GM23338 (cell line): ENCODE results near the gene RFX3. TPM values are rescaled to one million over a fixed set of nuclear protein-coding genes. Genes with fewer than 3 reads are reported as not detected.

Experiments
- ATAC-seq: fragments of 200-7000 bp; cut with Tn5 transposase; 3 replicates; pipeline ENCODE4 v1.9.1; 2020
- DNase-seq: peaks from one replicate; pipeline ENCODE4 v3.0.0-alpha.2; 2015; ENCODE audit warnings: low spot score
- H2AFZ ChIP-seq: fragments of 200-600 bp; sonication (generic); 2 replicates; pipeline ENCODE4 v1.8.0; 2016; ENCODE audit warnings: antibody characterized with exemption, mild to moderate bottlenecking, moderate library complexity
- H3F3A ChIP-seq: fragments of 200-600 bp; sonication (generic); replicated peaks from 2 replicates; pipeline ENCODE4 v1.8.0; 2017; ENCODE audit warnings: antibody characterized with exemption, mixed run types, low read depth
- H3K27ac ChIP-seq: fragments of 200-600 bp; sonication (generic); 2 replicates; pipeline ENCODE4 v1.6.1; 2016; ENCODE audit warnings: low read depth
- H3K27me3 ChIP-seq: fragments of 200-600 bp; sonication (generic); 2 replicates; pipeline ENCODE4 v1.8.0; 2016; ENCODE audit warnings: mild to moderate bottlenecking, mixed run types, moderate library complexity; ENCODE audit not compliant: insufficient read depth
- H3K36me3 ChIP-seq: fragments of 200-600 bp; sonication (generic); 2 replicates; pipeline ENCODE4 v1.8.0; 2016; ENCODE audit warnings: mild to moderate bottlenecking; ENCODE audit not compliant: insufficient read depth
- H3K4me1 ChIP-seq: fragments of 200-600 bp; sonication (generic); 2 replicates; pipeline ENCODE4 v1.8.0; 2016; ENCODE audit warnings: mild to moderate bottlenecking, moderate library complexity; ENCODE audit not compliant: insufficient read depth
- H3K4me2 ChIP-seq: fragments of 200-600 bp; sonication (generic); 2 replicates; pipeline ENCODE4 v1.7.1; 2017; ENCODE audit warnings: mixed run types
- H3K4me3 ChIP-seq: fragments of 200-600 bp; sonication (generic); 2 replicates; pipeline ENCODE4 v1.6.1; 2016; ENCODE audit warnings: mixed run types
- H3K79me2 ChIP-seq: fragments of 200-600 bp; sonication (generic); replicated peaks from 2 replicates; pipeline ENCODE4 v1.8.0; 2017; ENCODE audit warnings: mild to moderate bottlenecking; ENCODE audit not compliant: insufficient read depth
- H3K9me2 ChIP-seq: fragments of 200-600 bp; sonication (generic); 2 replicates; pipeline ENCODE4 v1.8.0; 2017; ENCODE audit not compliant: insufficient read depth
- H4K20me1 ChIP-seq: fragments of 200-600 bp; sonication (generic); replicated peaks from 2 replicates; pipeline ENCODE4 v1.8.0; 2017; ENCODE audit warnings: mild to moderate bottlenecking; ENCODE audit not compliant: insufficient read depth
- H3K27ac Mint-ChIP-seq: 2 replicates; pipeline ENCODE4 v1.8.0; 2020; ENCODE audit warnings: inconsistent platforms, mild to moderate bottlenecking, moderate library complexity, mixed read lengths
- H3K27me3 Mint-ChIP-seq: 3 replicates; pipeline ENCODE4 v1.8.0; 2022; ENCODE audit warnings: low read depth, mild to moderate bottlenecking, moderate library complexity, mixed read lengths, inconsistent platforms; ENCODE audit not compliant: insufficient read depth, poor library complexity
- H3K36me3 Mint-ChIP-seq: 3 replicates; pipeline ENCODE4 v1.8.0; 2021; ENCODE audit warnings: low read depth, mild to moderate bottlenecking, inconsistent platforms, moderate library complexity, mixed read lengths
- H3K4me1 Mint-ChIP-seq: 3 replicates; pipeline ENCODE4 v1.8.0; 2020; ENCODE audit warnings: mild to moderate bottlenecking, inconsistent platforms, mixed read lengths
- H3K4me3 Mint-ChIP-seq: 3 replicates; pipeline ENCODE4 v1.8.0; 2021; ENCODE audit warnings: moderate library complexity, mild to moderate bottlenecking, inconsistent platforms, mixed read lengths
- H3K9me3 Mint-ChIP-seq: 3 replicates; pipeline ENCODE4 v1.8.0; 2020; ENCODE audit warnings: moderate library complexity, mild to moderate bottlenecking, inconsistent platforms, mixed read lengths
- EZH2 ChIP-seq: fragments of 200-600 bp; sonication (generic); IDR thresholded peaks from one replicate; pipeline ENCODE4 v1.8.0; 2017; ENCODE audit warnings: antibody characterized with exemption, mild to moderate bottlenecking, low read depth; ENCODE audit not compliant: unreplicated experiment
- EZH2phosphoT487 ChIP-seq: fragments of 200-600 bp; sonication (generic); IDR thresholded peaks from one replicate; pipeline ENCODE4 v1.8.1; 2018; ENCODE audit warnings: antibody characterized with exemption; ENCODE audit not compliant: unreplicated experiment
- JUNB ChIP-seq: IDR thresholded peaks from one replicate; pipeline ENCODE4 v1.6.1; 2016; ENCODE audit warnings: antibody characterized with exemption; ENCODE audit not compliant: unreplicated experiment
- NANOG ChIP-seq: IDR thresholded peaks from 2 replicates; pipeline ENCODE4 v1.6.1; 2016; ENCODE audit warnings: antibody characterized with exemption, borderline replicate concordance
- POLR2AphosphoS5 ChIP-seq: IDR thresholded peaks from 2 replicates; pipeline ENCODE4 v1.6.1; 2016; ENCODE audit warnings: antibody characterized with exemption, low read depth
- STAT1 ChIP-seq: IDR thresholded peaks from one replicate; pipeline ENCODE4 v1.6.1; 2016; ENCODE audit warnings: antibody characterized with exemption; ENCODE audit not compliant: unreplicated experiment
- ZNF114 ChIP-seq: fragments of 250-450 bp; sonication (Bioruptor Pico); IDR thresholded peaks from 2 replicates; pipeline ENCODE4 v1.5.0; 2020; ENCODE audit warnings: mild to moderate bottlenecking, moderate library complexity
- ZNF331 ChIP-seq: fragments of 250-450 bp; sonication (Bioruptor Pico); IDR thresholded peaks from 2 replicates; pipeline ENCODE4 v1.5.0; 2020; ENCODE audit warnings: low read depth, mild to moderate bottlenecking, moderate library complexity
- polyA plus RNA-seq: library from polyadenylated mRNA; unstranded; fragments of >200 nt; fragmentation: Nextera tagmentation; extraction: Ambion mirVana; gene quantifications from 2 replicates; pipeline ENCODE4 v1.2.1, GENCODE V29; 2016
- total RNA-seq: library from RNA; depleted of rRNA; stranded (reverse); fragments of >200 nt; shearing (Covaris generic); gene quantifications from 2 replicates; pipeline ENCODE4 v1.2.3, GENCODE V29; 2014
- TF ChIP-seq, protein P1 (sequence below): fragments of 250-450 bp; sonication (Bioruptor Pico); IDR thresholded peaks from 2 replicates; pipeline ENCODE4 v1.5.0; 2020; ENCODE audit warnings: mild to moderate bottlenecking, moderate library complexity
- TF ChIP-seq, protein P2 (sequence below), 2 experiments: fragments of 200-600 bp in 1 of 2; sonication (generic) in 1 of 2; conservative IDR thresholded peaks; 2 replicates each; pipeline versions ENCODE4 v1.5.1 to v1.6.1; 2016 to 2017; ENCODE audit warnings: antibody characterized with exemption in 2 of 2, low read depth in 2 of 2, mild to moderate bottlenecking in 2 of 2, moderate library complexity in 1 of 2
- TF ChIP-seq, protein P3 (sequence below): IDR thresholded peaks from 2 replicates; pipeline ENCODE4 v1.6.1; 2016; ENCODE audit warnings: antibody characterized with exemption
- TF ChIP-seq, protein P4 (sequence below): IDR thresholded peaks from one replicate; pipeline ENCODE4 v1.6.1; 2018; ENCODE audit warnings: antibody characterized with exemption; ENCODE audit not compliant: unreplicated experiment

Gene RFX3
- total and polyA plus RNA-seq, 2 experiments from 2014 or later = 9.8 to 22.1 TPM

DNA sequence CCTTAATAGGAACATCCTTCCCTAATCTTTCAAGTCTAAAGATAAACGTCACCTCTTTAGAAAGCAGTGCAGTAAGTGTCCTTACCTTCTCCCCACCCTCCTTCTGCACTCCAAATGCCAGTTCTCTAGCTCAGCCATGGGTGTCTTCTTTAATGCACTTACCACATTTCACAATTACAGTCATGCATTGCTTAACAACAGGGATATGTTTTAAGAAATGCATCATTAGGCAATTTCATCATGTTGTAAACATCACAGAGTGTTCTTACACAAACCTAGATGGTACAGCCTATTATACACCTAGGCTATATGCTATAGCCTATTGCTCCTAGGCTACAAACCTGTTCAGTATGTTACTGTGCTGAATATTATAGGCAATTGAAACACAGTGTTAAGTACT lies 91.2 kb downstream of the RFX3 start:
- no peak overlapping the region for H3K4me3 ChIP-seq
- H3F3A ChIP-seq = no peaks in the 10 kb centered on the region
- Mint-ChIP-seq H3K4me1 (no peaks in the 10 kb centered on the region), H3K27ac (no peak overlapping the region), H3K36me3 (no peaks in the 10 kb centered on the region), H3K4me3 (no peak overlapping the region), H3K9me3 (no peaks in the 10 kb centered on the region), H3K27me3 (peaks cover 2% of the 10 kb centered on the region)
- H3K27ac ChIP-seq = no peak overlapping the region
- no peak for DNase-seq
- no peaks in the 10 kb centered on the region for H3K27me3 ChIP-seq
- H3K36me3 ChIP-seq = no peaks in the 10 kb centered on the region
- no peak overlapping the region for H2AFZ ChIP-seq
- H4K20me1 ChIP-seq = no peaks in the 10 kb centered on the region
- peaks cover 4% of the 10 kb centered on the region; the same call in 1 of the 2 replicates for H3K79me2 ChIP-seq
- H3K4me1 ChIP-seq = no peaks in the 10 kb centered on the region
- TF ChIP-seq JUNB = no peak
- TF ChIP-seq, protein P1, sequence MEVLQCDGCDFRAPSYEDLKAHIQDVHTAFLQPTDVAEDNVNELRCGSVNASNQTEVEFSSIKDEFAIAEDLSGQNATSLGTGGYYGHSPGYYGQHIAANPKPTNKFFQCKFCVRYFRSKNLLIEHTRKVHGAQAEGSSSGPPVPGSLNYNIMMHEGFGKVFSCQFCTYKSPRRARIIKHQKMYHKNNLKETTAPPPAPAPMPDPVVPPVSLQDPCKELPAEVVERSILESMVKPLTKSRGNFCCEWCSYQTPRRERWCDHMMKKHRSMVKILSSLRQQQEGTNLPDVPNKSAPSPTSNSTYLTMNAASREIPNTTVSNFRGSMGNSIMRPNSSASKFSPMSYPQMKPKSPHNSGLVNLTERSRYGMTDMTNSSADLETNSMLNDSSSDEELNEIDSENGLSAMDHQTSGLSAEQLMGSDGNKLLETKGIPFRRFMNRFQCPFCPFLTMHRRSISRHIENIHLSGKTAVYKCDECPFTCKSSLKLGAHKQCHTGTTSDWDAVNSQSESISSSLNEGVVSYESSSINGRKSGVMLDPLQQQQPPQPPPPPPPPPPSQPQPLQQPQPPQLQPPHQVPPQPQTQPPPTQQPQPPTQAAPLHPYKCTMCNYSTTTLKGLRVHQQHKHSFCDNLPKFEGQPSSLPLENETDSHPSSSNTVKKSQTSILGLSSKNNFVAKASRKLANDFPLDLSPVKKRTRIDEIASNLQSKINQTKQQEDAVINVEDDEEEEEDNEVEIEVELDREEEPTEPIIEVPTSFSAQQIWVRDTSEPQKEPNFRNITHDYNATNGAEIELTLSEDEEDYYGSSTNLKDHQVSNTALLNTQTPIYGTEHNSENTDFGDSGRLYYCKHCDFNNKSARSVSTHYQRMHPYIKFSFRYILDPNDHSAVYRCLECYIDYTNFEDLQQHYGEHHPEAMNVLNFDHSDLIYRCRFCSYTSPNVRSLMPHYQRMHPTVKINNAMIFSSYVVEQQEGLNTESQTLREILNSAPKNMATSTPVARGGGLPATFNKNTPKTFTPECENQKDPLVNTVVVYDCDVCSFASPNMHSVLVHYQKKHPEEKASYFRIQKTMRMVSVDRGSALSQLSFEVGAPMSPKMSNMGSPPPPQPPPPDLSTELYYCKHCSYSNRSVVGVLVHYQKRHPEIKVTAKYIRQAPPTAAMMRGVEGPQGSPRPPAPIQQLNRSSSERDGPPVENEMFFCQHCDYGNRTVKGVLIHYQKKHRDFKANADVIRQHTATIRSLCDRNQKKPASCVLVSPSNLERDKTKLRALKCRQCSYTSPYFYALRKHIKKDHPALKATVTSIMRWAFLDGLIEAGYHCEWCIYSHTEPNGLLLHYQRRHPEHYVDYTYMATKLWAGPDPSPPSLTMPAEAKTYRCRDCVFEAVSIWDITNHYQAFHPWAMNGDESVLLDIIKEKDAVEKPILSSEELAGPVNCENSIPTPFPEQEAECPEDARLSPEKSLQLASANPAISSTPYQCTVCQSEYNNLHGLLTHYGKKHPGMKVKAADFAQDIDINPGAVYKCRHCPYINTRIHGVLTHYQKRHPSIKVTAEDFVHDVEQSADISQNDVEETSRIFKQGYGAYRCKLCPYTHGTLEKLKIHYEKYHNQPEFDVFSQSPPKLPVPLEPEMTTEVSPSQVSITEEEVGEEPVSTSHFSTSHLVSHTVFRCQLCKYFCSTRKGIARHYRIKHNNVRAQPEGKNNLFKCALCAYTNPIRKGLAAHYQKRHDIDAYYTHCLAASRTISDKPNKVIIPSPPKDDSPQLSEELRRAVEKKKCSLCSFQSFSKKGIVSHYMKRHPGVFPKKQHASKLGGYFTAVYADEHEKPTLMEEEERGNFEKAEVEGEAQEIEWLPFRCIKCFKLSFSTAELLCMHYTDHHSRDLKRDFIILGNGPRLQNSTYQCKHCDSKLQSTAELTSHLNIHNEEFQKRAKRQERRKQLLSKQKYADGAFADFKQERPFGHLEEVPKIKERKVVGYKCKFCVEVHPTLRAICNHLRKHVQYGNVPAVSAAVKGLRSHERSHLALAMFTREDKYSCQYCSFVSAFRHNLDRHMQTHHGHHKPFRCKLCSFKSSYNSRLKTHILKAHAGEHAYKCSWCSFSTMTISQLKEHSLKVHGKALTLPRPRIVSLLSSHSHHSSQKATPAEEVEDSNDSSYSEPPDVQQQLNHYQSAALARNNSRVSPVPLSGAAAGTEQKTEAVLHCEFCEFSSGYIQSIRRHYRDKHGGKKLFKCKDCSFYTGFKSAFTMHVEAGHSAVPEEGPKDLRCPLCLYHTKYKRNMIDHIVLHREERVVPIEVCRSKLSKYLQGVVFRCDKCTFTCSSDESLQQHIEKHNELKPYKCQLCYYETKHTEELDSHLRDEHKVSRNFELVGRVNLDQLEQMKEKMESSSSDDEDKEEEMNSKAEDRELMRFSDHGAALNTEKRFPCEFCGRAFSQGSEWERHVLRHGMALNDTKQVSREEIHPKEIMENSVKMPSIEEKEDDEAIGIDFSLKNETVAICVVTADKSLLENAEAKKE (CRISPR knock-in tag) = no peak
- TF ChIP-seq POLR2AphosphoS5 = no peak
- TF ChIP-seq EZH2 = no peak
- no peak for TF ChIP-seq NANOG
- no peak for TF ChIP-seq EZH2phosphoT487
- TF ChIP-seq ZNF331 (CRISPR knock-in tag) = no peak
- TF ChIP-seq ZNF114 (CRISPR knock-in tag) = no peak
- TF ChIP-seq, protein P2, sequence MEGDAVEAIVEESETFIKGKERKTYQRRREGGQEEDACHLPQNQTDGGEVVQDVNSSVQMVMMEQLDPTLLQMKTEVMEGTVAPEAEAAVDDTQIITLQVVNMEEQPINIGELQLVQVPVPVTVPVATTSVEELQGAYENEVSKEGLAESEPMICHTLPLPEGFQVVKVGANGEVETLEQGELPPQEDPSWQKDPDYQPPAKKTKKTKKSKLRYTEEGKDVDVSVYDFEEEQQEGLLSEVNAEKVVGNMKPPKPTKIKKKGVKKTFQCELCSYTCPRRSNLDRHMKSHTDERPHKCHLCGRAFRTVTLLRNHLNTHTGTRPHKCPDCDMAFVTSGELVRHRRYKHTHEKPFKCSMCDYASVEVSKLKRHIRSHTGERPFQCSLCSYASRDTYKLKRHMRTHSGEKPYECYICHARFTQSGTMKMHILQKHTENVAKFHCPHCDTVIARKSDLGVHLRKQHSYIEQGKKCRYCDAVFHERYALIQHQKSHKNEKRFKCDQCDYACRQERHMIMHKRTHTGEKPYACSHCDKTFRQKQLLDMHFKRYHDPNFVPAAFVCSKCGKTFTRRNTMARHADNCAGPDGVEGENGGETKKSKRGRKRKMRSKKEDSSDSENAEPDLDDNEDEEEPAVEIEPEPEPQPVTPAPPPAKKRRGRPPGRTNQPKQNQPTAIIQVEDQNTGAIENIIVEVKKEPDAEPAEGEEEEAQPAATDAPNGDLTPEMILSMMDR (conservative IDR thresholded peaks at IDR 0.05; ENCODE audit: low read depth in 2 of 2) = no peak
- TF ChIP-seq, protein P3, sequence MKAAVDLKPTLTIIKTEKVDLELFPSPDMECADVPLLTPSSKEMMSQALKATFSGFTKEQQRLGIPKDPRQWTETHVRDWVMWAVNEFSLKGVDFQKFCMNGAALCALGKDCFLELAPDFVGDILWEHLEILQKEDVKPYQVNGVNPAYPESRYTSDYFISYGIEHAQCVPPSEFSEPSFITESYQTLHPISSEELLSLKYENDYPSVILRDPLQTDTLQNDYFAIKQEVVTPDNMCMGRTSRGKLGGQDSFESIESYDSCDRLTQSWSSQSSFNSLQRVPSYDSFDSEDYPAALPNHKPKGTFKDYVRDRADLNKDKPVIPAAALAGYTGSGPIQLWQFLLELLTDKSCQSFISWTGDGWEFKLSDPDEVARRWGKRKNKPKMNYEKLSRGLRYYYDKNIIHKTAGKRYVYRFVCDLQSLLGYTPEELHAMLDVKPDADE = no peak
- TF ChIP-seq, protein P4, sequence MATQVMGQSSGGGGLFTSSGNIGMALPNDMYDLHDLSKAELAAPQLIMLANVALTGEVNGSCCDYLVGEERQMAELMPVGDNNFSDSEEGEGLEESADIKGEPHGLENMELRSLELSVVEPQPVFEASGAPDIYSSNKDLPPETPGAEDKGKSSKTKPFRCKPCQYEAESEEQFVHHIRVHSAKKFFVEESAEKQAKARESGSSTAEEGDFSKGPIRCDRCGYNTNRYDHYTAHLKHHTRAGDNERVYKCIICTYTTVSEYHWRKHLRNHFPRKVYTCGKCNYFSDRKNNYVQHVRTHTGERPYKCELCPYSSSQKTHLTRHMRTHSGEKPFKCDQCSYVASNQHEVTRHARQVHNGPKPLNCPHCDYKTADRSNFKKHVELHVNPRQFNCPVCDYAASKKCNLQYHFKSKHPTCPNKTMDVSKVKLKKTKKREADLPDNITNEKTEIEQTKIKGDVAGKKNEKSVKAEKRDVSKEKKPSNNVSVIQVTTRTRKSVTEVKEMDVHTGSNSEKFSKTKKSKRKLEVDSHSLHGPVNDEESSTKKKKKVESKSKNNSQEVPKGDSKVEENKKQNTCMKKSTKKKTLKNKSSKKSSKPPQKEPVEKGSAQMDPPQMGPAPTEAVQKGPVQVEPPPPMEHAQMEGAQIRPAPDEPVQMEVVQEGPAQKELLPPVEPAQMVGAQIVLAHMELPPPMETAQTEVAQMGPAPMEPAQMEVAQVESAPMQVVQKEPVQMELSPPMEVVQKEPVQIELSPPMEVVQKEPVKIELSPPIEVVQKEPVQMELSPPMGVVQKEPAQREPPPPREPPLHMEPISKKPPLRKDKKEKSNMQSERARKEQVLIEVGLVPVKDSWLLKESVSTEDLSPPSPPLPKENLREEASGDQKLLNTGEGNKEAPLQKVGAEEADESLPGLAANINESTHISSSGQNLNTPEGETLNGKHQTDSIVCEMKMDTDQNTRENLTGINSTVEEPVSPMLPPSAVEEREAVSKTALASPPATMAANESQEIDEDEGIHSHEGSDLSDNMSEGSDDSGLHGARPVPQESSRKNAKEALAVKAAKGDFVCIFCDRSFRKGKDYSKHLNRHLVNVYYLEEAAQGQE = no peak
- TF ChIP-seq STAT1 = no peak
- H3K9me2 ChIP-seq = peaks cover 8% of the 10 kb centered on the region; the same call in 1 of the 2 replicates
- no peak overlapping the region for H3K4me2 ChIP-seq
- no peak for ATAC-seq
